Osteocyte (in vitro differentiated cells): ENCODE data around the gene FTSJ3. TPM values are rescaled to one million over a fixed set of nuclear protein-coding genes. Genes with fewer than 3 reads are reported as not detected.

Experiments used
- DNase-seq: peaks from one replicate; pipeline ENCODE4 v3.0.0; 2021; ENCODE audit warnings: mixed read lengths; ENCODE audit not compliant: unreplicated experiment; ENCODE audit errors: extremely low spot score
- H3K27ac Mint-ChIP-seq: one replicate; pipeline ENCODE4 v1.8.0; 2021; ENCODE audit warnings: mild to moderate bottlenecking, mixed read lengths; ENCODE audit not compliant: unreplicated experiment
- H3K27me3 Mint-ChIP-seq: one replicate; pipeline ENCODE4 v1.8.0; 2021; ENCODE audit warnings: mixed read lengths; ENCODE audit not compliant: unreplicated experiment
- H3K36me3 Mint-ChIP-seq: one replicate; pipeline ENCODE4 v1.8.0; 2021; ENCODE audit warnings: mixed read lengths; ENCODE audit not compliant: unreplicated experiment
- H3K4me1 Mint-ChIP-seq: one replicate; pipeline ENCODE4 v1.8.0; 2021; ENCODE audit warnings: mixed read lengths; ENCODE audit not compliant: unreplicated experiment
- H3K4me3 Mint-ChIP-seq: one replicate; pipeline ENCODE4 v1.8.0; 2021; ENCODE audit warnings: mild to moderate bottlenecking, moderate library complexity, mixed read lengths; ENCODE audit not compliant: unreplicated experiment
- H3K9me3 Mint-ChIP-seq: one replicate; pipeline ENCODE4 v1.8.0; 2021; ENCODE audit warnings: mixed read lengths; ENCODE audit not compliant: unreplicated experiment
- CTCF ChIP-seq: fragments of 200-600 bp; sonication (generic); IDR thresholded peaks from 2 replicates; pipeline ENCODE4 v1.5.0; 2021; ENCODE audit warnings: antibody characterized with exemption, mild to moderate bottlenecking, moderate library complexity
- total RNA-seq: library from RNA; stranded (reverse); gene quantifications from 2 replicates; pipeline ENCODE4 v1.2.1, GENCODE V29; 2021

The FTSJ3 gene
- total RNA-seq, 1 donor from 2014 or later: 36.1 TPM

DNA sequence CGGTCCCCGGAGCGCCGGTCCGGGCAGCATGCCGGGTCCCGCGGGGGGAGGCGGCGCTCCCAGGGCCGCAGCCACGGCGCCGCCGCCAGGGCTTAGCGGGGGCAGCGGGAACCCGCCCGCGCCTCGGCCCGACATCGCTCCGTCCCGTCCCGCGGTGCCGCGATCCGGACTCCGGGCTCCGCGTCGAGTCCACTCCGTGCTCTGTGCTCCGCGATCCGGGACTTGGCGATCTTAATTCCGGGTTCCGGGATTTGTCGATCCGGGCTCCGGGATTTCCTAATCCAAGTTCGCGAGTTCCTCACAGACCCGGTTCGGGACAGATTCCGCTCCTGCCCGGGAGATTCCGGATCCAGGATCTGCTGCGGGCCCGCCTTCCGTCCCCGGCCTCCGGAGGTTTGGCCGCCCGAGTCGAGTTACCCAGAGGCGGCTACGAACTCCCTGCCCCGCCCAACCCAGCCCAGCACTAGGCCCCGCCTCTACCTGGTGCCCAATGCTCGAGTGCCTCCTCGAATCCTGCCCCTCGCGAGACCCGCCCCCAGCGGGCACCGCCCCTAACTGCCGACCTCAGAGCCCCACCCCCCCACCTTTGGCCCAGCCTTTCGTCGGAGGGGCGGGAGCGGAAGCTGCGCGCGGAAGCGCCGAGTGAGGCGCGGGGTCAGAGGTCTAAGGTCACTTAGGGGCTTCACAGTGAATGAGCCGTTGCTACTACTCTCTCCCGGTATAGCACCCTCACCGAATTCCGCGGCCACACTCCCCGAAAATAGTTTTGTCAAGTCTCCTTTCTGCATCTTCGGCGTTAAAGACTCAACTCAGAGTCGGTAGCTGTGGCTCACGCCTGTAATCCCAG is 15.3 kb upstream of the FTSJ3 start, which contains the start of gene SMARCD2:
SMARCD2 (minus strand) TSS at position 146 of the 847 bp plus-strand sequence; CDS start at position 135, 11 bp downstream.
- Mint-ChIP-seq H3K27me3 (no peaks in the 10 kb centered on the region), H3K36me3 (no peaks in the 10 kb centered on the region), H3K27ac (peak within 1 kb of the TSS; percentile 93), H3K9me3 (no peaks in the 10 kb centered on the region), H3K4me1 (peaks cover 41% of the 10 kb centered on the region), H3K4me3 (peak within 1 kb of the TSS; percentile 97)
- no peak for TF ChIP-seq CTCF
- peak; percentile 99 for DNase-seq

DNA sequence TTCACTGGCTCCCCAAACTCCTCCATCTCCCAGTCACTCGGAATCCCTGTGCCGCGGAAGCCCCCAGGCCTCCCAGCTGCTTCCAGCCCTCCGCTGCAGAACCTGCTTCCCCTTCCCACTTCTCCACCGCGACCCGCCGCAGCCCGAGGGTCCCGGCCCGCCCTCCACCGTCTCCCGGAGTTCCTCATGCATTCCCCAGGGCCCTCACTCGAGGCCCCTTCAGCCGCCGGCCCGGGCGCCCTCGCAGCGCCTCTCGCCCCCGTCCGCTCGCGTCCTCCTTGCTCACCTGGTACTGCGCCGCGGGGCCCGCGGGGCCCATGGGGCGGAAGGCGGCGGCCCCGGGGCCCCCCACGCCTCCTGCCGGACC is 14.7 kb upstream of the FTSJ3 start:
- Mint-ChIP-seq H3K4me3 (peak overlapping the region; percentile 97), H3K36me3 (peaks cover under 1% of the 10 kb centered on the region), H3K27ac (peak overlapping the region; percentile 93), H3K9me3 (no peaks in the 10 kb centered on the region), H3K4me1 (peaks cover 41% of the 10 kb centered on the region), H3K27me3 (no peaks in the 10 kb centered on the region)
- DNase-seq: no peak
- TF ChIP-seq CTCF: no peak

- Mint-ChIP-seq H3K4me1 (peaks cover 41% of the 10 kb centered on the region), H3K27ac (peak overlapping the region; percentile 93), H3K4me3 (peak overlapping the region; percentile 97), H3K27me3 (no peaks in the 10 kb centered on the region), H3K9me3 (no peaks in the 10 kb centered on the region), H3K36me3 (peaks cover 7% of the 10 kb centered on the region)
- peak; percentile 88 for DNase-seq
- no peak for TF ChIP-seq CTCF
Measured at GRCh38 chr17:63841350-63842172, 14.1 kb upstream of the FTSJ3 start.

- Mint-ChIP-seq H3K36me3 (peaks cover 9% of the 10 kb centered on the region), H3K9me3 (no peaks in the 10 kb centered on the region), H3K27ac (peak overlapping the region; percentile 93), H3K4me1 (peaks cover 41% of the 10 kb centered on the region), H3K4me3 (peak overlapping the region; percentile 97), H3K27me3 (no peaks in the 10 kb centered on the region)
- TF ChIP-seq CTCF: no peak
- DNase-seq: no peak
Measured at GRCh38 chr17:63840591-63841349, 13.3 kb upstream of the FTSJ3 start.
